Mammary epithelial cell (primary cell): Measurements from ENCODE around the gene TMEM207.

Experiments used
- CTCF ChIP-seq, 2 donors: IDR thresholded peaks in 1 of 2; conservative IDR thresholded peaks in 1 of 2; 2 replicates each; pipeline ENCODE4 v1.5.1; 2011 to 2012; ENCODE audit warnings: inconsistent platforms in 2 of 2, low read length in 2 of 2, mild to moderate bottlenecking in 2 of 2, control low read depth in 1 of 2, low read depth in 1 of 2; ENCODE audit not compliant: insufficient read depth in 1 of 2; ENCODE audit errors: extremely low read depth in 1 of 2
- EZH2 ChIP-seq: IDR thresholded peaks from 2 replicates; pipeline ENCODE4 v1.6.1; 2012; ENCODE audit warnings: low read length, inconsistent platforms, borderline replicate concordance

GRCh38 chr3:190467922-190468321 is 18.2 kb upstream of the TMEM207 start:
- TF ChIP-seq CTCF (conservative IDR thresholded peaks at IDR 0.05 in 1 of 2, IDR thresholded peaks at IDR 0.05 in 1 of 2; ENCODE audit: extremely low read depth in 1 of 2, insufficient read depth in 1 of 2, low read depth in 1 of 2, low read length in 2 of 2) (no peak), EZH2 (no peak)
